ENCODE results near the gene INCENP. TPM values are rescaled to one million over a fixed set of nuclear protein-coding genes. Genes with fewer than 3 reads are reported as not detected.

INCENP gene
- total RNA-seq, 2 experiments from 2014 or later = 12.6 to 16.3 TPM

GRCh38 chr11:62142921-62143320, 19.1 kb downstream of the INCENP start:
- no peaks in the 10 kb centered on the region for H3K9me3 ChIP-seq (ENCODE audit: control insufficient read depth in 1 of 2, insufficient read depth in 1 of 2, low read length in 2 of 2)
- CTCF ChIA-PET = no interaction called here
- Mint-ChIP-seq H3K36me3 (ENCODE audit: low read depth) (peaks cover 86% of the 10 kb centered on the region), H3K27me3 (no peaks in the 10 kb centered on the region), H3K9me3 (no peaks in the 10 kb centered on the region), H3K27ac (no peak overlapping the region), H3K4me3 (no peak overlapping the region), H3K4me1 (ENCODE audit: low read depth) (no peaks in the 10 kb centered on the region)
- TF ChIP-seq CTCF (IDR thresholded peaks at IDR 0.05) = no peak
- ATAC-seq (ENCODE audit: poor library complexity) (no peak), DNase-seq (no peak)
- H3K36me3 ChIP-seq (ENCODE audit: insufficient read depth, low read length) = peaks cover 78% of the 10 kb centered on the region
- intact Hi-C loops (cut with DNase I, micrococcal nuclease) = no loop called here
- POLR2A ChIA-PET = no interaction called here
- no peaks in the 10 kb centered on the region for H3K4me1 ChIP-seq (ENCODE audit: insufficient read depth, low read length)
- H3K27me3 ChIP-seq (ENCODE audit: control insufficient read depth in 1 of 2, insufficient read depth in 2 of 2, low read length in 2 of 2) = no peaks in the 10 kb centered on the region
- H3K4me3 ChIP-seq (ENCODE audit: low read length) = no peak overlapping the region
- no peak overlapping the region for H3K27ac ChIP-seq (ENCODE audit: low read depth in 1 of 2, low read length in 2 of 2)

GRCh38 chr11:62143727-62144126, 19.9 kb downstream of the INCENP start:
- POLR2A ChIA-PET = no interaction called here
- no peak for TF ChIP-seq CTCF (IDR thresholded peaks at IDR 0.05)
- Mint-ChIP-seq H3K27me3 (no peaks in the 10 kb centered on the region), H3K9me3 (no peaks in the 10 kb centered on the region), H3K4me3 (no peak overlapping the region), H3K4me1 (ENCODE audit: low read depth) (no peaks in the 10 kb centered on the region), H3K36me3 (ENCODE audit: low read depth) (peaks cover 88% of the 10 kb centered on the region), H3K27ac (no peak overlapping the region)
- intact Hi-C loops (cut with DNase I, micrococcal nuclease) = no loop called here
- H3K27ac ChIP-seq (ENCODE audit: low read depth in 1 of 2, low read length in 2 of 2) = no peak overlapping the region
- peaks cover 78% of the 10 kb centered on the region for H3K36me3 ChIP-seq (ENCODE audit: insufficient read depth, low read length)
- CTCF ChIA-PET = no interaction called here
- no peaks in the 10 kb centered on the region for H3K27me3 ChIP-seq (ENCODE audit: control insufficient read depth in 1 of 2, insufficient read depth in 2 of 2, low read length in 2 of 2)
- ATAC-seq (ENCODE audit: poor library complexity) (no peak), DNase-seq (peak in 1 of 14 experiments; percentile 16)
- H3K9me3 ChIP-seq (ENCODE audit: control insufficient read depth in 1 of 2, insufficient read depth in 1 of 2, low read length in 2 of 2) = no peaks in the 10 kb centered on the region
- H3K4me3 ChIP-seq (ENCODE audit: low read length) = no peak overlapping the region
- H3K4me1 ChIP-seq (ENCODE audit: insufficient read depth, low read length) = no peaks in the 10 kb centered on the region

- H3K9me3 ChIP-seq (ENCODE audit: control insufficient read depth in 1 of 2, insufficient read depth in 1 of 2, low read length in 2 of 2) = no peaks in the 10 kb centered on the region
- ChIA-PET CTCF (no interaction called here), POLR2A (no interaction called here)
- H3K4me1 ChIP-seq (ENCODE audit: insufficient read depth, low read length) = no peaks in the 10 kb centered on the region
- H3K36me3 ChIP-seq (ENCODE audit: insufficient read depth, low read length) = peaks cover 73% of the 10 kb centered on the region
- H3K4me3 ChIP-seq (ENCODE audit: low read length) = no peak overlapping the region
- intact Hi-C loops (cut with DNase I, micrococcal nuclease) = no loop called here
- DNase-seq (peak in 1 of 14 experiments; percentile 24), ATAC-seq (ENCODE audit: poor library complexity) (no peak)
- TF ChIP-seq CTCF (IDR thresholded peaks at IDR 0.05) = no peak
- H3K27ac ChIP-seq (ENCODE audit: low read depth in 1 of 2, low read length in 2 of 2) = no peak overlapping the region
- Mint-ChIP-seq H3K27ac (no peak overlapping the region), H3K4me1 (ENCODE audit: low read depth) (no peaks in the 10 kb centered on the region), H3K9me3 (no peaks in the 10 kb centered on the region), H3K36me3 (ENCODE audit: low read depth) (peaks cover 90% of the 10 kb centered on the region), H3K27me3 (no peaks in the 10 kb centered on the region), H3K4me3 (no peak overlapping the region)
- no peaks in the 10 kb centered on the region for H3K27me3 ChIP-seq (ENCODE audit: control insufficient read depth in 1 of 2, insufficient read depth in 2 of 2, low read length in 2 of 2)
Observed at GRCh38 chr11:62144641-62145255, 20.9 kb downstream of the INCENP start.
